Right atrium auricular region (tissue), 2 donors: ENCODE measurements around the gene PTMS. TPM values are rescaled to one million over a fixed set of nuclear protein-coding genes. Genes with fewer than 3 reads are reported as not detected.

ENCODE experiments used
- DNase-seq: peaks from one replicate; pipeline ENCODE4 v3.0.0-alpha.2; 2019; ENCODE audit warnings: low spot score
- H3K27ac ChIP-seq, 2 donors: fragments of 200-600 bp; sonication (generic); 1 replicate in 1 of 2; 2 replicates in 1 of 2; pipeline ENCODE4 v1.5.1; 2016 to 2019
- H3K27me3 ChIP-seq, 2 donors: fragments of 200-600 bp; sonication (generic); one replicate each; pipeline versions ENCODE4 v1.5.1 to v1.6.0; 2017 to 2019
- H3K36me3 ChIP-seq: fragments of 200-600 bp; sonication (generic); one replicate; pipeline ENCODE4 v1.5.1; 2016
- H3K4me1 ChIP-seq, 2 donors: fragments of 200-600 bp; sonication (generic); one replicate each; pipeline versions ENCODE4 v1.5.1 to v1.6.0; 2017 to 2019
- H3K4me3 ChIP-seq, 2 donors: fragments of 200-600 bp; sonication (generic); 1 replicate in 1 of 2; 2 replicates in 1 of 2; pipeline ENCODE4 v1.5.1; 2017 to 2019; ENCODE audit warnings: mild to moderate bottlenecking in 1 of 2, moderate library complexity in 1 of 2
- H3K9me3 ChIP-seq, 2 donors: fragments of 200-600 bp; sonication (generic); one replicate each; pipeline ENCODE4 v1.5.1; 2019
- CTCF ChIP-seq, 2 donors: fragments of 200-600 bp; sonication (generic); IDR thresholded peaks; one replicate each; pipeline ENCODE4 v1.5.1; 2019; ENCODE audit warnings: antibody characterized with exemption in 2 of 2
- total RNA-seq, 2 donors: library from RNA; depleted of rRNA; stranded (reverse); fragments of >200 nt; gene quantifications; one replicate each; pipeline ENCODE4 v1.1.0, GENCODE V29; 2016

Gene PTMS
- total RNA-seq, 2 donors from 2014 or later, result 67.8 to 119 TPM

- no peak overlapping the region for H3K27ac ChIP-seq
- H3K27me3 ChIP-seq, result no peaks in the 10 kb centered on the region
- H3K4me1 ChIP-seq, result no peaks in the 10 kb centered on the region
- H3K36me3 ChIP-seq, result no peaks in the 10 kb centered on the region
- no peak for TF ChIP-seq CTCF (IDR thresholded peaks at IDR 0.05)
- DNase-seq, result no peak
- H3K9me3 ChIP-seq, result no peaks in the 10 kb centered on the region
- H3K4me3 ChIP-seq, result no peak overlapping the region
These were observed 33.0 kb downstream of the PTMS start for GRCh38 chr12:6799147-6799546.

- Histone ChIP-seq H3K9me3 (no peaks in the 10 kb centered on the region), H3K27me3 (no peaks in the 10 kb centered on the region), H3K4me3 (no peak overlapping the region), H3K27ac (no peak overlapping the region), H3K4me1 (no peaks in the 10 kb centered on the region), H3K36me3 (no peaks in the 10 kb centered on the region)
- TF ChIP-seq CTCF (IDR thresholded peaks at IDR 0.05), result no peak
- no peak for DNase-seq
These were observed 41.0 kb downstream of the PTMS start for GRCh38 chr12:6807170-6807569.

GRCh38 chr12:6809056-6809455 is 42.9 kb downstream of the PTMS start:
- no peak for DNase-seq
- no peak overlapping the region for H3K4me3 ChIP-seq
- no peaks in the 10 kb centered on the region for H3K9me3 ChIP-seq
- H3K36me3 ChIP-seq, result no peaks in the 10 kb centered on the region
- H3K4me1 ChIP-seq, result no peaks in the 10 kb centered on the region
- H3K27ac ChIP-seq, result no peak overlapping the region
- H3K27me3 ChIP-seq, result no peaks in the 10 kb centered on the region
- no peak for TF ChIP-seq CTCF (IDR thresholded peaks at IDR 0.05)

- Histone ChIP-seq H3K27me3 (no peaks in the 10 kb centered on the region), H3K36me3 (no peaks in the 10 kb centered on the region), H3K4me3 (no peak overlapping the region), H3K9me3 (no peaks in the 10 kb centered on the region), H3K27ac (no peak overlapping the region), H3K4me1 (no peaks in the 10 kb centered on the region)
- no peak for TF ChIP-seq CTCF (IDR thresholded peaks at IDR 0.05)
- no peak for DNase-seq
These were observed 44.6 kb downstream of the PTMS start for GRCh38 chr12:6810758-6811157.

GRCh38 chr12:6813363-6813762 is 47.2 kb downstream of the PTMS start:
- Histone ChIP-seq H3K36me3 (no peaks in the 10 kb centered on the region), H3K27me3 (no peaks in the 10 kb centered on the region), H3K4me3 (no peak overlapping the region), H3K9me3 (no peaks in the 10 kb centered on the region), H3K27ac (no peak overlapping the region), H3K4me1 (no peaks in the 10 kb centered on the region)
- DNase-seq, result no peak
- no peak for TF ChIP-seq CTCF (IDR thresholded peaks at IDR 0.05)

GRCh38 chr12:6816598-6816997 is 50.4 kb downstream of the PTMS start:
- no peak overlapping the region for H3K27ac ChIP-seq
- TF ChIP-seq CTCF (IDR thresholded peaks at IDR 0.05), result no peak
- H3K27me3 ChIP-seq, result no peaks in the 10 kb centered on the region
- no peak overlapping the region for H3K4me3 ChIP-seq
- no peak for DNase-seq
- H3K9me3 ChIP-seq, result no peaks in the 10 kb centered on the region
- H3K36me3 ChIP-seq, result no peaks in the 10 kb centered on the region
- H3K4me1 ChIP-seq, result peaks cover 3 to 9% of the 10 kb centered on the region in 2 donors
